NCI-H226 (cell line): ENCODE data around the gene ECPAS.
A peak's percentile ranks its signal among the peaks of the same experiment; 100 is the strongest.
"Not testable (repeated sequence)": the region's sequence is repeated elsewhere in the genome, so short reads cannot be mapped to it uniquely, and the experiment has no call there.

Experiments
- DNase-seq: peaks from one replicate; pipeline ENCODE4 v3.0.0-alpha.2; 2015

ECPAS gene

GRCh38 chr9:111407813-111408212, 76.4 kb downstream of the ECPAS start:
- no peak for DNase-seq

- no peak for DNase-seq
These were observed 78.5 kb downstream of the ECPAS start for GRCh38 chr9:111405701-111406100.

- peak; percentile 65 for DNase-seq
These were observed 82.7 kb downstream of the ECPAS start for GRCh38 chr9:111401486-111401885.

GRCh38 chr9:111400564-111400898, 83.7 kb downstream of the ECPAS start:
- no peak for DNase-seq

GRCh38 chr9:111399772-111400563, 84.2 kb downstream of the ECPAS start:
- no peak for DNase-seq

- no peak for DNase-seq
These were observed 84.9 kb downstream of the ECPAS start for GRCh38 chr9:111399211-111399739.

- DNase-seq, result no peak
These were observed 90.2 kb downstream of the ECPAS start for GRCh38 chr9:111393971-111394370.

GRCh38 chr9:111389406-111389805, 94.8 kb downstream of the ECPAS start:
- DNase-seq, result no peak

GRCh38 chr9:111386386-111386785, 97.8 kb downstream of the ECPAS start:
- DNase-seq, result no peak

- no peak for DNase-seq
These were observed 103.2 kb downstream of the ECPAS start for GRCh38 chr9:111381006-111381405.

- peak; percentile 12 for DNase-seq
These were observed 108.2 kb downstream of the ECPAS start for GRCh38 chr9:111375817-111376564.

- DNase-seq, result no peak
These were observed 109.1 kb downstream of the ECPAS start for GRCh38 chr9:111375062-111375461.

- no peak for DNase-seq
These were observed 111.9 kb downstream of the ECPAS start for GRCh38 chr9:111372297-111372696.

- no peak for DNase-seq
These were observed 117.2 kb downstream of the ECPAS start for GRCh38 chr9:111366978-111367377.

GRCh38 chr9:111362526-111362925, 121.7 kb downstream of the ECPAS start:
- no peak for DNase-seq

GRCh38 chr9:111360881-111361280, 123.3 kb downstream of the ECPAS start:
- no peak for DNase-seq

- DNase-seq, result peak; percentile 76
These were observed 127.5 kb downstream of the ECPAS start for GRCh38 chr9:111356481-111357244.

- no peak for DNase-seq
These were observed 131.6 kb downstream of the ECPAS start for GRCh38 chr9:111352545-111352944.

GRCh38 chr9:111350556-111350955, 133.6 kb downstream of the ECPAS start:
- no peak for DNase-seq

- DNase-seq, result no peak
These were observed 134.4 kb downstream of the ECPAS start for GRCh38 chr9:111349766-111350165.

- no peak for DNase-seq
These were observed 135.3 kb downstream of the ECPAS start for GRCh38 chr9:111348821-111349271.

- DNase-seq, result not testable (repeated sequence)
These were observed 149.8 kb downstream of the ECPAS start for GRCh38 chr9:111334318-111334863.

- no peak for DNase-seq
These were observed 154.1 kb downstream of the ECPAS start, which contains the start of gene OR2K2 for GRCh38 chr9:111330124-111330523. Gene OR2K2, minus strand, starts transcription at chr9:111330224. Its CDS starts 1,791 bp downstream, at chr9:111328433.
